ENCODE results near the gene TTLL5.

DNA sequence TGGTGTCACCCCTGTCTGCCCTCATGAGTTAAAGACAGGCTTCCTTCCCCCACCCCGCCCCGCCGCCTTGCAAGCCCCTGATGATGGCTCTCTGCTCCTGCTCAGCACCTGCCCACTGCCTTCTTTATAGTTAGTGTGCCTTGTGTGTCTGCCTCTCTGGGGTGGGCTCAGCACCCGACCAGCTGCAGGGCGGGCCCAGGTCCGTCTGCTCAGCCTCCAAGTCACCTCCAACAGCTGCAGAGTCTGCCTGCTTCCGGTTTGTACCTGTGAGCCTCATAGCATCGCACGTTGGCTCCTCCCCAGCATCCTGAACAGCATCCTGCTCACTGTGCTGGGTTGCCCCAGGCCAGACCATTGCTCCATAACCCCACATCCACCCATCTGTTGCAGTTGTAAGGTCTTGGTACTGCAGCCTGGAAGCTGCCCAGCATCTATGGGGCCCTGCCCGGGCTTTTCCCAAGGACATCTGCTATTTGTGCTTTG is 317.2 kb downstream of the TTLL5 start:
- no peak for TF ChIP-seq SP1 (IDR thresholded peaks at IDR 0.05)
- TF ChIP-seq HDGF (IDR thresholded peaks at IDR 0.05; ENCODE audit: borderline replicate concordance), result no peak
- no peak for TF ChIP-seq ARNT (IDR thresholded peaks at IDR 0.05)
- TF ChIP-seq SUZ12 (IDR thresholded peaks at IDR 0.05), result no peak

All from HEK293T (cell line).